ENCODE results near the gene RFX8.
"Not testable (repeated sequence)": the region's sequence is repeated elsewhere in the genome, so short reads cannot be mapped to it uniquely, and the experiment has no call there.

The RFX8 gene

DNA sequence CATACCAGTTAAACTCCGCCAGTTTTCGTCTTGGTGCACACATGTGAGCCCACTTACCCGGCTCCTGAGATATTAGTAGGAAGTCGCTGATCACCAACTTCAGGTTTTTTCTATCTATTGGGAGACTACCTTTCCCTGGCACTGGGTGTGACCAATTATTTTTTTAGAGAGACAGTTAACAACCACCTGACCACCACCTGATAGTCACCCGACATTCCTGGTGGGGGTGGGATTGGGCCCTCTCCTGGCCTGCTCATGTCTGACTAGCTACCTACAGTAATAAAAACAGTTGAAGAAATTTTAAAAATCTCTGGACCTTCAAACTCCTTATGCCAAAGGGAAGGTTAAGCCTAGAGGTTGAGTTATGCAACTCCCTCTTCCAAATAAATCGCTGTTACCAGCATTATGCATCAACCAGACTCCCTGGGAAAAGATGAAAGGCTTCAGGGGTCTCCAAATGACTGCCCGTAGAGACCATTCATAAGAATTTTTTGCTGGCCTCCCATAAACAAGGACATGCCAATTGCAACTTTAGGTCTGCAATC is 115.4 kb downstream of the RFX8 start:
- CTCF ChIA-PET, result no interaction called here
- no peak for DNase-seq (ENCODE audit: extremely low spot score)
- no peak for TF ChIP-seq NFRKB (IDR thresholded peaks at IDR 0.05)
- no peak for TF ChIP-seq ARNT (IDR thresholded peaks at IDR 0.05)
- no peak for TF ChIP-seq BHLHE40 (IDR thresholded peaks at IDR 0.05; ENCODE audit: borderline replicate concordance)
- no peak for TF ChIP-seq CTBP1 (IDR thresholded peaks at IDR 0.05; ENCODE audit: borderline replicate concordance)
- TF ChIP-seq FOXK2 (IDR thresholded peaks at IDR 0.05), result no peak
- TF ChIP-seq LEF1 (IDR thresholded peaks at IDR 0.05; ENCODE audit: borderline replicate concordance), result no peak
- no peak for TF ChIP-seq HDGF (IDR thresholded peaks at IDR 0.05; ENCODE audit: borderline replicate concordance)
- TF ChIP-seq SUZ12 (IDR thresholded peaks at IDR 0.05), result no peak
- TF ChIP-seq L3MBTL2 (conservative IDR thresholded peaks at IDR 0.05), result no peak
- TF ChIP-seq FOXM1 (IDR thresholded peaks at IDR 0.05; ENCODE audit: borderline replicate concordance), result no peak
- no peak for TF ChIP-seq SP1 (IDR thresholded peaks at IDR 0.05)
- no peak for TF ChIP-seq ZNF384 (IDR thresholded peaks at IDR 0.05)
- no peak for TF ChIP-seq TARDBP (IDR thresholded peaks at IDR 0.05)
- TF ChIP-seq ELF4 (IDR thresholded peaks at IDR 0.05), result no peak
- TF ChIP-seq, protein P1, sequence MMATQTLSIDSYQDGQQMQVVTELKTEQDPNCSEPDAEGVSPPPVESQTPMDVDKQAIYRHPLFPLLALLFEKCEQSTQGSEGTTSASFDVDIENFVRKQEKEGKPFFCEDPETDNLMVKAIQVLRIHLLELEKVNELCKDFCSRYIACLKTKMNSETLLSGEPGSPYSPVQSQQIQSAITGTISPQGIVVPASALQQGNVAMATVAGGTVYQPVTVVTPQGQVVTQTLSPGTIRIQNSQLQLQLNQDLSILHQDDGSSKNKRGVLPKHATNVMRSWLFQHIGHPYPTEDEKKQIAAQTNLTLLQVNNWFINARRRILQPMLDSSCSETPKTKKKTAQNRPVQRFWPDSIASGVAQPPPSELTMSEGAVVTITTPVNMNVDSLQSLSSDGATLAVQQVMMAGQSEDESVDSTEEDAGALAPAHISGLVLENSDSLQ (IDR thresholded peaks at IDR 0.05), result no peak
- TF ChIP-seq FOXA1 (IDR thresholded peaks at IDR 0.05), result no peak
- POLR2A ChIA-PET, result no interaction called here

DNA sequence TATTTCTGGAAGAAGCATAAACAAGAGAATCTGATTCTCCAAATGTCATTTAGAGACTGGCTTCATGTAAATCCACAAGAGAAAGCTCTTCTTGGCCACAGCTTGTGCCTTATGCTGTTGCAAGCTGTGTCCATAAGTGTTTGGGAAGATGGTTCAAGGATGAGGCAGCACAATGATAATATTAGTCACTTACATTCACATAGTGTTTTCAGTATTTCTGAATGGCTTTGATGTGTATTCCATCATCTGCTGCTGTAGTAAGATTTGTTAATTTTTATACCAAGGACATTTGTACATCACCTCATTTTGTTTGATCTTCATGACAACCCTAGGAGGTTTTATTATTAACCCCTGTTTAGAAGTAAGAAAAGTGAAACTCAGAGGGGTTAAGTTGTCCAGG is 117.5 kb downstream of the RFX8 start:
- ChIA-PET POLR2A (no interaction called here), CTCF (no interaction called here)
- no peak for DNase-seq (ENCODE audit: extremely low spot score)

DNA sequence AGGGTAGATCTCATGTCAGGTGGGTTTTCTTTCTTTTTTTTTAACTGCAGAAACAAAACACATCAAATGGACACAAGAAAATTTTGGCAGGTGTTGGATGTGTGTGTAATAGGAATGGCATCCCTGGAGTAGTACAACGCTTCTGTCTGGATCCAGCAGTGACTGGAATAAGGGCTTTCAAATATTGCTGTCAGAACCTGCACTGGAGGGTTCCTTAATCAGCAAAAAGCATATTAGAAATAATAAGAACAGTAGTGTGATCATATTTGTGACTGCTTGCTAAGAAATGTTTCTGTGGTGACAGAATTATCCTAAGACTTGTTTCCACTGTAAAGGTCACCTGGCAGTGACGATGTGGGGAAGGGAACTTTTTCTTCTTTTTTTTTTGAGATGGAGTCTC is 118.4 kb downstream of the RFX8 start:
- CTCF ChIA-PET, result no interaction called here
- no peak for DNase-seq (ENCODE audit: extremely low spot score)
- TF ChIP-seq BHLHE40 (IDR thresholded peaks at IDR 0.05; ENCODE audit: borderline replicate concordance) (no peak), SP1 (IDR thresholded peaks at IDR 0.05) (no peak), HDGF (IDR thresholded peaks at IDR 0.05; ENCODE audit: borderline replicate concordance) (no peak), ZNF384 (IDR thresholded peaks at IDR 0.05) (no peak)
- POLR2A ChIA-PET, result no interaction called here

More for the DNA sequence above, 117.5 kb downstream of the RFX8 start:
- TF ChIP-seq FOXA1 (IDR thresholded peaks at IDR 0.05) (no peak), LEF1 (IDR thresholded peaks at IDR 0.05; ENCODE audit: borderline replicate concordance) (no peak), CTBP1 (IDR thresholded peaks at IDR 0.05; ENCODE audit: borderline replicate concordance) (no peak)

DNA sequence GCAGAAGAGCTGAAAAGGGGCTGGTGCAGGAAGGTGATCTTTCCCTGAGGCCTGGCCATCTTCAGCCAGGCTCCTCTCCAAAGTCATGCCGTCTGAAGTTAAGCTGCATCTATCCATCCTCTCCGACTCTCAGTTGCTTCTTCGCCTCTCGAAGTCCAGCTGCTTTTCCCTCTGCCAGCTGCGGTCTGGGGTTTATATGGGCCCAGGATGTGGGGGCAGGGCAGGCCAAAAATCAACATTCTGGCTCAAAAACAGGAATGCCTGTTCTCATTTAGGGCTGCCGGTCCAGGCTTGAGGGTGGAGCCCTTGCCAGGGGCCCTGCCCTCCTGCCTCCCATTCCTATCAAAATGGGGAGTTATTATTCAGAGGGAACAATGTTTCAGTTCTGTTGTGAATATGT is 118.9 kb downstream of the RFX8 start:
- ChIA-PET CTCF (no interaction called here), POLR2A (no interaction called here)
- DNase-seq (ENCODE audit: extremely low spot score), result no peak
- TF ChIP-seq SUZ12 (IDR thresholded peaks at IDR 0.05) (no peak), L3MBTL2 (conservative IDR thresholded peaks at IDR 0.05) (no peak), ARNT (IDR thresholded peaks at IDR 0.05) (no peak), LEF1 (IDR thresholded peaks at IDR 0.05; ENCODE audit: borderline replicate concordance) (no peak), FOXK2 (IDR thresholded peaks at IDR 0.05) (no peak), NFRKB (IDR thresholded peaks at IDR 0.05) (no peak)

DNA sequence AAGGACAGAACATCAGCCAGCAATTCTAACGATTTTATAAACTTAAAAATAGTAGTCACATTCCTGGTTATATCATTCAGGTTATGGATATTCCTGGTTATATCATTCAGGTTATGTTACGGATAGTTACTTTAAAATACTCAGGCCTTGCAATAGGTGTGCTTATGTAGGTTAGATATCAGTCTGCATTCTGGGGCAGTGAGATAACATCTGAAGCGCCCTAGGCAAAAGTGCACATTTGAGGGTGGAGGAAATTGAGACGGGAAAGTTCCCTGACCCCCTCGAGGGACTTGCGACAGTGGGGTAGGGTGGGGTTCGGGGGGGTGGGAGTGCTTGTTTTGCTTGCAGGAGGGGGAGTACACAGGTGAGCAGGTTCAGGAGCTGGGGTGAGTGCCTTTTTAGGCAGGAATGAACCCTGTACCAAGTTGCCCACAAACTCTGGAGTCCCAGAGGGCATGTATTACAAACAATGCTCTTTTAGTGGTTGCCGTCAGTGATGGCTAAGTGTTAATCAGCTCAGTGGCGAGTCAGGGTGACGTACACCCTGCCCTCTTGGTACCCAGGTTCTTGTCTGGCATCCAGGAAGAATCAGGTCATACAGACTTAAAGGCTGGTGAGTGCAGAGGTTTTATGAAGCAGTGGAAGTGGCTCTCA is 119.4 kb downstream of the RFX8 start:
- TF ChIP-seq TARDBP (IDR thresholded peaks at IDR 0.05) (no peak), SP1 (IDR thresholded peaks at IDR 0.05) (no peak), ELF4 (IDR thresholded peaks at IDR 0.05) (no peak), LEF1 (IDR thresholded peaks at IDR 0.05; ENCODE audit: borderline replicate concordance) (no peak), FOXM1 (IDR thresholded peaks at IDR 0.05; ENCODE audit: borderline replicate concordance) (no peak), SUZ12 (IDR thresholded peaks at IDR 0.05) (no peak), L3MBTL2 (conservative IDR thresholded peaks at IDR 0.05) (no peak), HDGF (IDR thresholded peaks at IDR 0.05; ENCODE audit: borderline replicate concordance) (no peak), ARNT (IDR thresholded peaks at IDR 0.05) (no peak), BHLHE40 (IDR thresholded peaks at IDR 0.05; ENCODE audit: borderline replicate concordance) (no peak)
- TF ChIP-seq, protein P1 (IDR thresholded peaks at IDR 0.05), result no peak
- CTCF ChIA-PET, result interaction anchor here (0.8 to 1.5 kb wide), 2 partner anchors 13 to 32 kb away, joined by 3 to 7 read pairs; no protein-coding TSS in a partner anchor
- DNase-seq (ENCODE audit: extremely low spot score), result no peak
- POLR2A ChIA-PET, result no interaction called here

DNA sequence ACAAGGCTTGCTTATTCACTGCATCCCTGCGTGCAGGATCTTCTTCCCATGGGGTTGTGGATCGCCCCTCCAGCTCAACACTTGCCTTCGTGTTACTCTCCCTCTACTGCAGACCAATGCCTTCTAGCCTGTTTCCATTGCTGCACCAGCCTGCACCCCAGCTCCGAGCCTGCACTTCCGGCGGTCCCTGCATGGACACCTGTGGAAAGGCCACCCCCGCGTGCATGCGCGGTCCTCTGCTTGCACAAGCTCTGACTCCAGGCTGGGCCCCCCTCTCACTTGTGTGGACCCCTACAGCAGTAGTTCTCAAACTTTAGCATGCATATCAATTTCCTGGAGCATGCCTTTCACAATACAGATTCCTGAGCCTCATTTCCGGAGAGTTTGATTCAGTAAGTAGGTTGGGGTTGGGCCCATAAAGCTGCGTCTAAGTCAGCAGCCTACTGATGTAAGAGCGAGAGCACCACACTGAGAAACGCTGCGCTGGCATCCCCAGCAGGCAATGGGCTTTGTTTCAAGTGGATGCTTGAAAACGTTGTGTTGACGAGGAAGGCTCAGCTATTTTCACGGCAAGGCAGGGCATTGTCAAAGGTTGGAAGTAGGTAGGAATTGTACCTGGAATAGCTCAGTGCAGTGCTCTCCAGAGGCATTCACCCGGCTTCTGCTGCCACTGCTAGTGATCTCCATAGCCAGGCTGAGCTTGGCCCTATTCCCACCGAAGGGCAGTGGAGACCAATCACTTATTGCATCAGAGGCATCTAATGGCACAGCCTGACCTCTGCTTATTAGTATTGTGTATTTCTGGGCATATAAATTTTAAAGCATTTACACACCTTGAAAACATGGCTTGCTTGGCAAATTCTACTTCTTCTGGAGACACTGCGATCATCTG is 120.2 kb downstream of the RFX8 start:
- ChIA-PET POLR2A (no interaction called here), CTCF (interaction anchor here (0.8 to 1.5 kb wide), 2 partner anchors 12 to 33 kb away, joined by 3 to 7 read pairs; no protein-coding TSS in a partner anchor)
- TF ChIP-seq ELF4 (IDR thresholded peaks at IDR 0.05), result no peak
- TF ChIP-seq, protein P1 (IDR thresholded peaks at IDR 0.05), result no peak
- no peak for TF ChIP-seq FOXM1 (IDR thresholded peaks at IDR 0.05; ENCODE audit: borderline replicate concordance)
- TF ChIP-seq ARNT (IDR thresholded peaks at IDR 0.05), result no peak
- no peak for TF ChIP-seq FOXK2 (IDR thresholded peaks at IDR 0.05)
- TF ChIP-seq LEF1 (IDR thresholded peaks at IDR 0.05; ENCODE audit: borderline replicate concordance), result no peak
- TF ChIP-seq ZNF384 (IDR thresholded peaks at IDR 0.05), result no peak
- TF ChIP-seq HDGF (IDR thresholded peaks at IDR 0.05; ENCODE audit: borderline replicate concordance), result no peak
- no peak for TF ChIP-seq SUZ12 (IDR thresholded peaks at IDR 0.05)
- TF ChIP-seq BHLHE40 (IDR thresholded peaks at IDR 0.05; ENCODE audit: borderline replicate concordance), result no peak
- TF ChIP-seq TARDBP (IDR thresholded peaks at IDR 0.05), result no peak
- TF ChIP-seq CTBP1 (IDR thresholded peaks at IDR 0.05; ENCODE audit: borderline replicate concordance), result no peak
- no peak for TF ChIP-seq NFRKB (IDR thresholded peaks at IDR 0.05)
- no peak for TF ChIP-seq L3MBTL2 (conservative IDR thresholded peaks at IDR 0.05)
- no peak for TF ChIP-seq SP1 (IDR thresholded peaks at IDR 0.05)
- no peak for TF ChIP-seq FOXA1 (IDR thresholded peaks at IDR 0.05)
- no peak for DNase-seq (ENCODE audit: extremely low spot score)

DNA sequence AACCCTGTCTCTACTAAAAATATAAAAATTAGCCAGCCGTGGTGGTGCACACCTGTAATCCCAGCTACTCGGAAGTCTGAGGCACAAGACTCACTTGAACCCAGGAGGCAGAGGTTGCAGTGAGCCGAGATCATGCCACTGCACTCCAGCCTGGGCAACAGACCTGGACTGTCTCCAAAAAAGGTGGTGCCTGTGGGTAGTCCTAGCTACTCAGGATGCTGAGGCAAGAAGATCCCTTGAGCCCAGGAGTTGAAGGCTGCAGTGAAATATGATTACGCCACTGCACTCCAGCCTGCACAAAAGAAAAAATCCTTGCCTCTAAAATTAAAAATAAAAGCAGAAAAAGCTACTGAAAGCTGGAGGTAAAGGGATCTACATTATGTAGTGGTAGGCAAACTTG is 122.3 kb downstream of the RFX8 start:
- CTCF ChIA-PET; DNase-seq (ENCODE audit: extremely low spot score); POLR2A ChIA-PET: not testable (repeated sequence)
